A673 (cell line): Measurements from ENCODE around the gene SLC9A5. TPM values are rescaled to one million over a fixed set of nuclear protein-coding genes. Genes with fewer than 3 reads are reported as not detected.
A peak's percentile ranks its signal among the peaks of the same experiment; 100 is the strongest.

ENCODE experiments used
- BruUV-seq: library from RNA; stranded (reverse); fragments of 400-500 nt; replicated peaks from 2 replicates; lab custom pipeline; 2021; lab: Mats Ljungman, UMichigan
- CTCF ChIA-PET: fragments of 300-600 bp; sonication (Branson Sonifier 250); formaldehyde crosslinking; loops from one replicate; lab custom pipeline; 2022; ENCODE audit warnings: antibody characterized with exemption; lab: Charles Lee
- POLR2A ChIA-PET: fragments of 300-600 bp; sonication (Branson Sonifier 250); formaldehyde crosslinking; loops from one replicate; lab custom pipeline; 2022; ENCODE audit warnings: antibody characterized with exemption; ENCODE audit not compliant: low non-redundant PET; lab: Charles Lee
- DNase-seq: peaks from one replicate; pipeline ENCODE4 v3.0.0-alpha.2; 2015; ENCODE audit warnings: low spot score
- H3K27ac ChIP-seq: fragments of 200-600 bp; sonication (generic); 2 replicates; pipeline ENCODE4 v1.5.1; 2016; ENCODE audit warnings: mixed run types, low read depth, mild to moderate bottlenecking, mixed read lengths, antibody characterized with exemption, low read length; ENCODE audit not compliant: poor library complexity, severe bottlenecking
- H3K27me3 ChIP-seq: fragments of 200-600 bp; sonication (generic); replicated peaks from 2 replicates; pipeline ENCODE4 v1.6.1; 2017; ENCODE audit warnings: mixed run types, low read depth, mild to moderate bottlenecking, mixed read lengths, antibody characterized with exemption, low read length; ENCODE audit not compliant: insufficient read depth, poor library complexity
- H3K36me3 ChIP-seq: fragments of 200-600 bp; sonication (generic); 2 replicates; pipeline ENCODE4 v1.6.1; 2016; ENCODE audit warnings: mixed run types, mild to moderate bottlenecking, mixed read lengths, antibody characterized with exemption, low read length; ENCODE audit not compliant: insufficient read depth, poor library complexity, severe bottlenecking
- H3K4me1 ChIP-seq: fragments of 200-600 bp; sonication (generic); 2 replicates; pipeline ENCODE4 v1.6.1; 2017; ENCODE audit warnings: mixed run types, mild to moderate bottlenecking, mixed read lengths, antibody characterized with exemption, low read length; ENCODE audit not compliant: insufficient read depth, poor library complexity, severe bottlenecking
- H3K4me3 ChIP-seq: fragments of 200-600 bp; sonication (generic); 2 replicates; pipeline ENCODE4 v1.5.1; 2016; ENCODE audit warnings: low read depth, mixed run types, mild to moderate bottlenecking, mixed read lengths, low read length; ENCODE audit not compliant: poor library complexity, severe bottlenecking
- H3K9me3 ChIP-seq: fragments of 200-600 bp; sonication (generic); 2 replicates; pipeline ENCODE4 v1.6.1; 2016; ENCODE audit warnings: mixed run types, low read depth, mild to moderate bottlenecking, mixed read lengths, antibody characterized with exemption, low read length; ENCODE audit not compliant: poor library complexity, severe bottlenecking
- EZH2 ChIP-seq: fragments of 200-600 bp; sonication (generic); IDR thresholded peaks from 2 replicates; pipeline ENCODE4 v1.6.1; 2017; ENCODE audit warnings: borderline replicate concordance, low read depth, mild to moderate bottlenecking, mixed read lengths, antibody characterized with exemption, low read length; ENCODE audit not compliant: poor library complexity, severe bottlenecking
- intact Hi-C: fragments of 100-400 bp; cut with micrococcal nuclease; formaldehyde crosslinking; loops from one replicate; pipeline ENCODE4 v1.10.0; 2022; ENCODE audit not compliant: unreplicated experiment
- total RNA-seq: library from RNA; stranded (reverse); gene quantifications from 2 replicates; pipeline ENCODE4 v1.2.3, GENCODE V29; 2021
- TF ChIP-seq, protein P1 (sequence below): fragments of 300-800, 200-600 bp; sonication (generic); conservative IDR thresholded peaks from 2 replicates; pipeline ENCODE4 v1.5.1; 2017; ENCODE audit warnings: low read depth, mild to moderate bottlenecking, antibody characterized with exemption, low read length, moderate library complexity, mixed read lengths

SLC9A5 gene
- total RNA-seq, 1 experiment from 2014 or later: 2.4 TPM

DNA sequence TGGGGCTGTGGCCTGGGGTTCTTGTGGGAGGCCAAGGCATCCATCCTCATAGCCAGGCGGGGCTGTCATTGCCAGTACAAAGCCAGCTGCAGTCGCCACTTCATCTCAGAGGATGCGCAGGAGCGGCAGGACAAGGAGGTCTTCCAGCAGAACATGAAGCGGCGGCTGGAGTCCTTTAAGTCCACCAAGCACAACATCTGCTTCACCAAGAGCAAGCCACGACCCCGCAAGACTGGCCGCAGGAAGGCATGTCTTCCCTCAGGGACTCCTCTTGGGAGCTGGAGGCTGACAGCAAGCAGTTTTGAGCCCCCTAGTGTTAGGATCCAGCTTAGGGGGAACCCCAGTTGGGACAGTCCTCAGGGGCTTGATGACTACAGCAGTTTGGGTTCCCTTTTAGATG is 15.5 kb downstream of the SLC9A5 start:
- H3K27me3 ChIP-seq: no peaks in the 10 kb centered on the region
- no peak overlapping the region for H3K4me3 ChIP-seq
- no peaks in the 10 kb centered on the region for H3K9me3 ChIP-seq
- intact Hi-C loops: no loop called here
- POLR2A ChIA-PET: interaction anchor here (0.6 kb wide), 1 partner anchor 236 kb away, joined by 5 read pairs; the partner anchor contains the start of gene CBFB
- H3K36me3 ChIP-seq: no peaks in the 10 kb centered on the region
- CTCF ChIA-PET: interaction anchor here (0.6 to 1.2 kb wide), 4 partner anchors 10 to 310 kb away, joined by 3 to 7 read pairs (median 4); no protein-coding TSS in a partner anchor
- BruUV-seq: no TSS peak
- no peaks in the 10 kb centered on the region for H3K4me1 ChIP-seq
- TF ChIP-seq, protein P1, sequence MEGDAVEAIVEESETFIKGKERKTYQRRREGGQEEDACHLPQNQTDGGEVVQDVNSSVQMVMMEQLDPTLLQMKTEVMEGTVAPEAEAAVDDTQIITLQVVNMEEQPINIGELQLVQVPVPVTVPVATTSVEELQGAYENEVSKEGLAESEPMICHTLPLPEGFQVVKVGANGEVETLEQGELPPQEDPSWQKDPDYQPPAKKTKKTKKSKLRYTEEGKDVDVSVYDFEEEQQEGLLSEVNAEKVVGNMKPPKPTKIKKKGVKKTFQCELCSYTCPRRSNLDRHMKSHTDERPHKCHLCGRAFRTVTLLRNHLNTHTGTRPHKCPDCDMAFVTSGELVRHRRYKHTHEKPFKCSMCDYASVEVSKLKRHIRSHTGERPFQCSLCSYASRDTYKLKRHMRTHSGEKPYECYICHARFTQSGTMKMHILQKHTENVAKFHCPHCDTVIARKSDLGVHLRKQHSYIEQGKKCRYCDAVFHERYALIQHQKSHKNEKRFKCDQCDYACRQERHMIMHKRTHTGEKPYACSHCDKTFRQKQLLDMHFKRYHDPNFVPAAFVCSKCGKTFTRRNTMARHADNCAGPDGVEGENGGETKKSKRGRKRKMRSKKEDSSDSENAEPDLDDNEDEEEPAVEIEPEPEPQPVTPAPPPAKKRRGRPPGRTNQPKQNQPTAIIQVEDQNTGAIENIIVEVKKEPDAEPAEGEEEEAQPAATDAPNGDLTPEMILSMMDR: peak; percentile 52
- no peak for TF ChIP-seq EZH2
- no peak overlapping the region for H3K27ac ChIP-seq
- DNase-seq: no peak

DNA sequence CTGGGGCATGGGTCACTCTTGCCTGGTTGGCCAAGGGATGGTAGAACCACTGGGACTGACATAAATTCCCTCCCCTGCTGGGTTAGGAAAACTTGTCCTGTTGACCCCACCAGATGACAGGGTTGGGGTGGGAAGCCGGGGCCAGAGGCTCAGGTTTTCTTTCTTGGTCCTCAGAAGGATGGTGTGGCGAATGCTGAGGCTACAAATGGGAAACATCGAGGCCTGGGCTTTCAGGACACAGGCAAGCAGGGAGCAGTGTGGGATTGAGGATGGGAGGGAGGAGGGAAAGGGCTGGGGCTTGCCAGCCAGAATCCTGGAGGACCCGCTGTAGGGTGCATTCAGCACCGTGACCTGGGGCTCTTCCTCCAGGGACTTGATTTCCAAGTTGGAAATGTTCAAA is 16.1 kb downstream of the SLC9A5 start:
- Histone ChIP-seq H3K4me3 (no peak overlapping the region), H3K9me3 (no peaks in the 10 kb centered on the region), H3K27ac (no peak overlapping the region), H3K4me1 (no peaks in the 10 kb centered on the region), H3K27me3 (no peaks in the 10 kb centered on the region), H3K36me3 (no peaks in the 10 kb centered on the region)
- intact Hi-C loops: no loop called here
- POLR2A ChIA-PET: no interaction called here
- BruUV-seq: no TSS peak
- DNase-seq: no peak
- CTCF ChIA-PET: interaction anchor here (0.6 to 1.2 kb wide), 3 partner anchors 9 to 110 kb away, joined by 3 to 7 read pairs (median 4); no protein-coding TSS in a partner anchor
- no peak for TF ChIP-seq EZH2
- TF ChIP-seq, protein P1: no peak

DNA sequence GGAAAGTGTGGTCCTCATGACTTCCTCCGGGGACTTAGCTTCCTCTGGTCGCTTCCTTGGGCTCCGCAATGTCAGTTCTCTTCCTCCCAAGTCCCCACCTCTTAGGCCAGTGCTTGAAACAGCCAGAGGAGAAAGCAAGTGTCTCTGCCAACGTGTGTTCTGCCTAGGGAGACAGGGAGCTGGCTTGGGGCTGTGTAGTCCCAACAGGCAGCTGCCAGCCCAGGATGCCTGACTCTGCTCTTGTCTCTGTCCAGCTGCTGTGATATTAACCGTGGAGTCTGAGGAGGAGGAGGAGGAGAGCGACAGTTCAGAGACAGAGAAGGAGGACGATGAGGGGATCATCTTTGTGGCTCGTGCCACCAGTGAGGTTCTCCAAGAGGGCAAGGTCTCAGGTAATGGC is 17.1 kb downstream of the SLC9A5 start:
- H3K9me3 ChIP-seq: no peaks in the 10 kb centered on the region
- ChIA-PET POLR2A (no interaction called here), CTCF (interaction anchor here (0.6 kb wide), 1 partner anchor 259 kb away, joined by 5 read pairs; no protein-coding TSS in a partner anchor)
- H3K4me3 ChIP-seq: no peak overlapping the region
- no TSS peak for BruUV-seq
- no peak for DNase-seq
- H3K4me1 ChIP-seq: no peaks in the 10 kb centered on the region
- intact Hi-C loops: no loop called here
- TF ChIP-seq, protein P1: no peak
- no peak for TF ChIP-seq EZH2
- no peaks in the 10 kb centered on the region for H3K27me3 ChIP-seq
- no peaks in the 10 kb centered on the region for H3K36me3 ChIP-seq
- no peak overlapping the region for H3K27ac ChIP-seq
